Lung (tissue), 12 donors: ENCODE data around the gene CCDC149. TPM values are rescaled to one million over a fixed set of nuclear protein-coding genes. Genes with fewer than 3 reads are reported as not detected.

Experiments
- ATAC-seq: fragments of 200-7000 bp; cut with Tn5 transposase; one replicate; pipeline ENCODE4 v1.9.1; 2020; ENCODE audit warnings: moderate number of reproducible peaks; ENCODE audit not compliant: insufficient read depth, low FRiP score
- DNase-seq, 3 donors: peaks; one replicate each; pipeline ENCODE4 v3.0.0-alpha.2; 2013 to 2017
- H3K27ac ChIP-seq, 2 donors: one replicate each; pipeline ENCODE4 v1.5.1; 2013; ENCODE audit warnings: mild to moderate bottlenecking in 2 of 2, moderate library complexity in 2 of 2, control low read depth in 1 of 2, inconsistent platforms in 1 of 2, low read depth in 1 of 2, low read length in 1 of 2
- H3K27me3 ChIP-seq, 3 donors: one replicate each; pipeline ENCODE4 v1.5.1; 2013; ENCODE audit warnings: low read length in 2 of 3; ENCODE audit not compliant: control insufficient read depth in 3 of 3, insufficient read depth in 3 of 3
- H3K36me3 ChIP-seq, 4 donors: one replicate each; pipeline ENCODE4 v1.5.1; 2013; ENCODE audit warnings: low read length in 4 of 4, mild to moderate bottlenecking in 1 of 4, moderate library complexity in 1 of 4; ENCODE audit not compliant: control insufficient read depth in 4 of 4, insufficient read depth in 4 of 4
- H3K4me1 ChIP-seq, 5 donors: one replicate each; pipeline ENCODE4 v1.5.1; 2013; ENCODE audit warnings: low read length in 5 of 5, mild to moderate bottlenecking in 2 of 5, moderate library complexity in 1 of 5; ENCODE audit not compliant: control insufficient read depth in 5 of 5, insufficient read depth in 5 of 5
- H3K4me3 ChIP-seq: one replicate; pipeline ENCODE4 v1.5.1; 2013; ENCODE audit warnings: mild to moderate bottlenecking, control low read depth, moderate library complexity
- H3K9ac ChIP-seq, 2 donors: one replicate each; pipeline ENCODE4 v1.5.1; 2013; ENCODE audit warnings: low read length in 2 of 2, control low read depth in 1 of 2; ENCODE audit not compliant: insufficient read depth in 1 of 2
- H3K9me3 ChIP-seq, 4 donors: one replicate each; pipeline ENCODE4 v1.5.1; 2013; ENCODE audit warnings: low read length in 3 of 4, mild to moderate bottlenecking in 1 of 4, moderate library complexity in 1 of 4; ENCODE audit not compliant: control insufficient read depth in 4 of 4, insufficient read depth in 3 of 4
- CTCF ChIP-seq: IDR thresholded peaks from 2 replicates; pipeline ENCODE4 v1.5.1; 2012; ENCODE audit warnings: mild to moderate bottlenecking; ENCODE audit errors: control extremely low read depth, extremely low read depth
- WGBS, 2 donors: extraction: QIAGEN DNeasy Blood & Tissue Kit; methylation state at CpG; one replicate each; pipeline ENCODE4 v1.1.7; 2013; 5-methylcytosine and 5-hydroxymethylcytosine counted together
- polyA plus RNA-seq, 2 donors: library from polyadenylated mRNA; stranded (reverse); fragments of 200-250 nt; gene quantifications; one replicate each; pipeline ENCODE4 v1.2.1, GENCODE V29; 2013
- total RNA-seq, 2 donors: library from RNA; depleted of rRNA in 1 of 2; stranded (reverse); fragments of >200 nt in 1 of 2; gene quantifications; one replicate each; pipeline ENCODE4 v1.2.1, GENCODE V29; 2014 to 2021
- donor health status: control.
- donor health status: control.
- donor health status: Bipolar disorder and iron deficiency.
- donor health status: healthy.
- donor health status: DM: yes; HTN: yes; CAD: no.

CCDC149 gene
- total and polyA plus RNA-seq, 4 donors: 8.6 to 21.4 (median 17.1) TPM

DNA sequence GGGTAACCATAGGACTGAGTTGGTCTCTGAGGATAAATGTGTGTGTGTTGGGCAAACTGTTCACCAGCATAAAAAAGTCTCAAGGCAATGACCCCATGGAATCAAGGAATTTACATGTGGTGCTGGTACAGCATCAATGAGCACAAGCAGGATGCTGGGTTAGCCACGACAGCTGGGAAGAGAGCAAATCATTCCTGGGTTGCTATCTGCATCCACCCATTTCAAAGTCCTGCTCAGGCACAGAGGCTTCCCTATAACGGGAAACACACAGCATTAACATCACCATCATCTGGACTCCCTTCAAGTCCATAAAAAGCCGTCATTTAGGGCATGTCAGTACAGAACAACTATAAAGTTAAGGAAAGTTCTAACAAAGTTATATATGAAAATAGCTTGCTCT lies 41.6 kb downstream of the CCDC149 start:
- Histone ChIP-seq H3K36me3 (peaks cover 11 to 31% (median 20%) of the 10 kb centered on the region in 4 donors), H3K27ac (no peak overlapping the region), H3K4me1 (no peaks in the 10 kb centered on the region), H3K9ac (no peak overlapping the region), H3K9me3 (no peaks in the 10 kb centered on the region), H3K27me3 (no peaks in the 10 kb centered on the region), H3K4me3 (no peak overlapping the region)
- TF ChIP-seq CTCF: no peak
- ATAC-seq (no peak), DNase-seq (no peak)
- 87 to 93% methylated on average over 3 of the region's 3 CpGs for WGBS, 2 donors

DNA sequence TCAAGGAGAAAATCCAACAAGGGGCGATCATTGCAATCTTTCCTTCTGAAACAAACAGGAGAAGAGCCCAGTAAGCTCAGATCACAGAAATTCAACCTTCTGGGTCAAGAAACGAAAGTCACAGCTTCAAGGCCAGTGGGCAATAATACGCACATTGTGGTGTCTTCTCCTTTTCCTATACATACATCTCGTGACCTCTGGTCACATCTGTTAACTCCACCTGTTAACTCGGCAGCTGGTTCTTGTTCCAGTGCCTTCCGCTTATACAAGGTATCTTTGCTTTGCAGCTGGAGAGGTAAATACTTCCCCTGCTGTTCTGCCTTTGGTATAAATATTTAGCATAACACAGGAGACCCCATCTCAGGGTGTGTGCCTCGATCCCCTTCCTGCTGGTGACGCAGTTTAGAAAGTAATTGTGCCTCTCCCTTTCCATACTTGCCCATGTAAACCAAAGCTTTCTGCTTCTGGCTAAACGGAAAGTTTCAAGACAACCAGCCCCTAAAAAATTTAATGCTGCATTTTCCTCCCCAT lies 45.0 kb downstream of the CCDC149 start:
- no peaks in the 10 kb centered on the region for H3K4me1 ChIP-seq
- H3K4me3 ChIP-seq: no peak overlapping the region
- 89 to 94% methylated on average over 9 of the region's 9 CpGs for WGBS, 2 donors
- no peaks in the 10 kb centered on the region for H3K27me3 ChIP-seq
- no peak for DNase-seq
- TF ChIP-seq CTCF: no peak
- no peak overlapping the region for H3K27ac ChIP-seq
- no peak for ATAC-seq
- peaks cover 4 to 24% (median 15%) of the 10 kb centered on the region in 4 donors for H3K36me3 ChIP-seq
- no peak overlapping the region for H3K9ac ChIP-seq
- H3K9me3 ChIP-seq: peaks cover 0 to 17% (median 3%) of the 10 kb centered on the region in 4 donors

GRCh38 chr4:24867251-24867650 lies 45.6 kb downstream of the CCDC149 start:
- Histone ChIP-seq H3K9me3 (peaks cover 0 to 17% (median 3%) of the 10 kb centered on the region in 4 donors), H3K4me1 (no peaks in the 10 kb centered on the region), H3K36me3 (peaks cover 0 to 20% (median 10%) of the 10 kb centered on the region in 4 donors), H3K27ac (no peak overlapping the region), H3K4me3 (no peak overlapping the region), H3K9ac (no peak overlapping the region), H3K27me3 (no peaks in the 10 kb centered on the region)
- DNase-seq (no peak), ATAC-seq (no peak)
- 89 to 97% methylated on average over 1 of the region's 1 CpG for WGBS, 2 donors
- TF ChIP-seq CTCF: no peak

- ATAC-seq: no peak
- peaks cover 3 to 21% (median 7%) of the 10 kb centered on the region in 4 donors for H3K36me3 ChIP-seq
- WGBS, 2 donors: 97 to 98% methylated on average over 4 of the region's 4 CpGs
- peaks cover 0 to 17% (median 4%) of the 10 kb centered on the region in 4 donors for H3K9me3 ChIP-seq
- H3K4me3 ChIP-seq: no peak overlapping the region
- H3K9ac ChIP-seq: no peak overlapping the region
- H3K4me1 ChIP-seq: no peaks in the 10 kb centered on the region
- no peak overlapping the region for H3K27ac ChIP-seq
- no peak for DNase-seq
- H3K27me3 ChIP-seq: no peaks in the 10 kb centered on the region
- no peak for TF ChIP-seq CTCF
These were observed 47.4 kb downstream of the CCDC149 start for GRCh38 chr4:24865401-24865800.
